ENCODE results near the gene EIF5A.

DNA sequence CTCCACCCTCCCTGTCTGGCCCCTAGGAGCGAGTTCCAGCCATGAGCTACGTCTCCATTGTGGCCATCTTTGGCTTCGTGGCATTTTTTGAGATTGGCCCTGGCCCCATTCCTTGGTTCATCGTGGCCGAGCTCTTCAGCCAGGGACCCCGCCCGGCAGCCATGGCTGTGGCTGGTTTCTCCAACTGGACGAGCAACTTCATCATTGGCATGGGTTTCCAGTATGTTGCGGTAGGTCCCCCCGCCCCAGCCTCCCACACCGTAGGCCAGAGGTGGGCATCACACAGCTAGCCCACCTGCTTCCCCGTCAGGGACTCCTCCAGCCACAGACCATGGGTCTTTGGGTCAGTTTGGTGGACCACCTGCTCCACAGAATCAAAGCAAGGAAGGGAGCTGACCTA, 21.7 kb upstream of the EIF5A start:
- TF ChIP-seq, protein P1, sequence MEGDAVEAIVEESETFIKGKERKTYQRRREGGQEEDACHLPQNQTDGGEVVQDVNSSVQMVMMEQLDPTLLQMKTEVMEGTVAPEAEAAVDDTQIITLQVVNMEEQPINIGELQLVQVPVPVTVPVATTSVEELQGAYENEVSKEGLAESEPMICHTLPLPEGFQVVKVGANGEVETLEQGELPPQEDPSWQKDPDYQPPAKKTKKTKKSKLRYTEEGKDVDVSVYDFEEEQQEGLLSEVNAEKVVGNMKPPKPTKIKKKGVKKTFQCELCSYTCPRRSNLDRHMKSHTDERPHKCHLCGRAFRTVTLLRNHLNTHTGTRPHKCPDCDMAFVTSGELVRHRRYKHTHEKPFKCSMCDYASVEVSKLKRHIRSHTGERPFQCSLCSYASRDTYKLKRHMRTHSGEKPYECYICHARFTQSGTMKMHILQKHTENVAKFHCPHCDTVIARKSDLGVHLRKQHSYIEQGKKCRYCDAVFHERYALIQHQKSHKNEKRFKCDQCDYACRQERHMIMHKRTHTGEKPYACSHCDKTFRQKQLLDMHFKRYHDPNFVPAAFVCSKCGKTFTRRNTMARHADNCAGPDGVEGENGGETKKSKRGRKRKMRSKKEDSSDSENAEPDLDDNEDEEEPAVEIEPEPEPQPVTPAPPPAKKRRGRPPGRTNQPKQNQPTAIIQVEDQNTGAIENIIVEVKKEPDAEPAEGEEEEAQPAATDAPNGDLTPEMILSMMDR (IDR thresholded peaks at IDR 0.05): no peak
- TF ChIP-seq POLR2A (IDR thresholded peaks at IDR 0.05): no peak
